DOHH2 (cell line): ENCODE results near the gene NME7.
"Not testable (repeated sequence)": the region's sequence is repeated elsewhere in the genome, so short reads cannot be mapped to it uniquely, and the experiment has no call there.

Experiments
- H3F3A ChIP-seq: fragments of 200-600 bp; sonication (generic), shearing (Covaris generic); 2 replicates; pipeline ENCODE4 v1.6.0; 2016; ENCODE audit warnings: antibody characterized with exemption, mild to moderate bottlenecking; ENCODE audit not compliant: control insufficient read depth, insufficient read depth
- H3K27ac ChIP-seq: fragments of 200-600 bp; sonication (generic); 2 replicates; pipeline ENCODE4 v1.5.1; 2014; ENCODE audit warnings: low read depth, mild to moderate bottlenecking, low read length, moderate library complexity
- H3K27me3 ChIP-seq: fragments of 200-600 bp; sonication (generic); 2 replicates; pipeline ENCODE4 v1.6.1; 2014; ENCODE audit warnings: mild to moderate bottlenecking, low read length, mixed read lengths; ENCODE audit not compliant: control insufficient read depth
- H3K36me3 ChIP-seq: fragments of 200-600 bp; sonication (generic); 2 replicates; pipeline ENCODE4 v1.6.1; 2014; ENCODE audit warnings: mild to moderate bottlenecking, low read length, moderate library complexity, mixed read lengths; ENCODE audit not compliant: control insufficient read depth
- H3K4me1 ChIP-seq: fragments of 200-600 bp; sonication (generic); 2 replicates; pipeline ENCODE4 v1.6.1; 2014; ENCODE audit warnings: mild to moderate bottlenecking, low read length, mixed read lengths; ENCODE audit not compliant: control insufficient read depth
- H3K4me2 ChIP-seq: fragments of 200-600 bp; sonication (generic); 2 replicates; pipeline ENCODE4 v1.6.0; 2014; ENCODE audit warnings: mild to moderate bottlenecking, low read length, moderate library complexity
- H3K4me3 ChIP-seq: fragments of 200-600 bp; sonication (generic); 2 replicates; pipeline ENCODE4 v1.5.1; 2014; ENCODE audit warnings: mild to moderate bottlenecking, low read length, mixed read lengths
- H3K79me2 ChIP-seq: fragments of 200-600 bp; sonication (generic); 2 replicates; pipeline ENCODE4 v1.6.1; 2014; ENCODE audit warnings: mild to moderate bottlenecking, low read length, mixed read lengths; ENCODE audit not compliant: control insufficient read depth
- H3K9me2 ChIP-seq: fragments of 200-600 bp; sonication (generic); replicated peaks from 2 replicates; pipeline ENCODE4 v1.6.1; 2014; ENCODE audit warnings: mild to moderate bottlenecking, low read length, mixed read lengths; ENCODE audit not compliant: control insufficient read depth
- H3K9me3 ChIP-seq: fragments of 200-600 bp; sonication (generic); 2 replicates; pipeline ENCODE4 v1.6.1; 2014; ENCODE audit warnings: antibody characterized with exemption, low read length, mixed read lengths; ENCODE audit not compliant: control insufficient read depth, insufficient read depth
- H4K20me1 ChIP-seq: fragments of 200-600 bp; sonication (generic); 2 replicates; pipeline ENCODE4 v1.6.0; 2014; ENCODE audit warnings: low read depth, mild to moderate bottlenecking, antibody characterized with exemption, low read length, moderate library complexity; ENCODE audit not compliant: control insufficient read depth, insufficient read depth
- CTCF ChIP-seq: fragments of 200-600 bp; sonication (generic); IDR thresholded peaks from one replicate; pipeline ENCODE4 v1.5.1; 2014; ENCODE audit warnings: antibody characterized with exemption, mild to moderate bottlenecking, low read depth, low read length; ENCODE audit not compliant: poor library complexity, severe bottlenecking
- EZH2phosphoT487 ChIP-seq: fragments of 200-600 bp; sonication (generic); IDR thresholded peaks from 2 replicates; pipeline ENCODE4 v1.6.1; 2017; ENCODE audit warnings: borderline replicate concordance, mild to moderate bottlenecking, antibody characterized with exemption, low read length, moderate library complexity, mixed read lengths

NME7 gene

GRCh38 chr1:169184812-169185211 is 182.8 kb downstream of the NME7 start:
- Histone ChIP-seq H3F3A (no peaks in the 10 kb centered on the region), H3K4me2 (no peak overlapping the region), H3K9me3 (no peaks in the 10 kb centered on the region), H3K27me3 (no peaks in the 10 kb centered on the region), H4K20me1 (no peaks in the 10 kb centered on the region), H3K9me2 (no peaks in the 10 kb centered on the region), H3K36me3 (no peaks in the 10 kb centered on the region), H3K4me1 (no peaks in the 10 kb centered on the region), H3K27ac (no peak overlapping the region), H3K4me3 (no peak overlapping the region), H3K79me2 (no peaks in the 10 kb centered on the region)
- TF ChIP-seq CTCF: no peak
- TF ChIP-seq EZH2phosphoT487: no peak

- no peaks in the 10 kb centered on the region for H3K4me1 ChIP-seq
- H3K27me3 ChIP-seq: no peaks in the 10 kb centered on the region
- H3K4me2 ChIP-seq: no peak overlapping the region
- H3K9me3 ChIP-seq: no peaks in the 10 kb centered on the region
- no peaks in the 10 kb centered on the region for H3K79me2 ChIP-seq
- H3K36me3 ChIP-seq: no peaks in the 10 kb centered on the region
- no peaks in the 10 kb centered on the region for H4K20me1 ChIP-seq
- H3K9me2 ChIP-seq: no peaks in the 10 kb centered on the region
- H3K27ac ChIP-seq: no peak overlapping the region
- H3F3A ChIP-seq: no peaks in the 10 kb centered on the region
- TF ChIP-seq CTCF (no peak), EZH2phosphoT487 (no peak)
- no peak overlapping the region for H3K4me3 ChIP-seq
These were observed 187.4 kb downstream of the NME7 start for GRCh38 chr1:169180174-169180573.

GRCh38 chr1:169179431-169179830 is 188.2 kb downstream of the NME7 start:
- H3K9me3 ChIP-seq, H3K4me3 ChIP-seq, H3K36me3 ChIP-seq, H3K4me1 ChIP-seq, H4K20me1 ChIP-seq, H3K9me2 ChIP-seq, H3K79me2 ChIP-seq, H3F3A ChIP-seq, H3K27me3 ChIP-seq, H3K4me2 ChIP-seq, H3K27ac ChIP-seq: not testable (repeated sequence)

GRCh38 chr1:169175461-169175860 is 192.1 kb downstream of the NME7 start:
- no peak overlapping the region for H3K27ac ChIP-seq
- H3K9me2 ChIP-seq: no peaks in the 10 kb centered on the region
- no peak overlapping the region for H3K4me2 ChIP-seq
- no peak for TF ChIP-seq CTCF
- TF ChIP-seq EZH2phosphoT487: no peak
- no peaks in the 10 kb centered on the region for H3K36me3 ChIP-seq
- H3K27me3 ChIP-seq: no peaks in the 10 kb centered on the region
- no peaks in the 10 kb centered on the region for H3F3A ChIP-seq
- H3K4me1 ChIP-seq: no peaks in the 10 kb centered on the region
- no peaks in the 10 kb centered on the region for H4K20me1 ChIP-seq
- H3K79me2 ChIP-seq: no peaks in the 10 kb centered on the region
- H3K4me3 ChIP-seq: no peak overlapping the region
- H3K9me3 ChIP-seq: no peaks in the 10 kb centered on the region
